ENCODE results near the gene MARCHF7.
"Not testable (repeated sequence)": the region's sequence is repeated elsewhere in the genome, so short reads cannot be mapped to it uniquely, and the experiment has no call there.

MARCHF7 gene

DNA sequence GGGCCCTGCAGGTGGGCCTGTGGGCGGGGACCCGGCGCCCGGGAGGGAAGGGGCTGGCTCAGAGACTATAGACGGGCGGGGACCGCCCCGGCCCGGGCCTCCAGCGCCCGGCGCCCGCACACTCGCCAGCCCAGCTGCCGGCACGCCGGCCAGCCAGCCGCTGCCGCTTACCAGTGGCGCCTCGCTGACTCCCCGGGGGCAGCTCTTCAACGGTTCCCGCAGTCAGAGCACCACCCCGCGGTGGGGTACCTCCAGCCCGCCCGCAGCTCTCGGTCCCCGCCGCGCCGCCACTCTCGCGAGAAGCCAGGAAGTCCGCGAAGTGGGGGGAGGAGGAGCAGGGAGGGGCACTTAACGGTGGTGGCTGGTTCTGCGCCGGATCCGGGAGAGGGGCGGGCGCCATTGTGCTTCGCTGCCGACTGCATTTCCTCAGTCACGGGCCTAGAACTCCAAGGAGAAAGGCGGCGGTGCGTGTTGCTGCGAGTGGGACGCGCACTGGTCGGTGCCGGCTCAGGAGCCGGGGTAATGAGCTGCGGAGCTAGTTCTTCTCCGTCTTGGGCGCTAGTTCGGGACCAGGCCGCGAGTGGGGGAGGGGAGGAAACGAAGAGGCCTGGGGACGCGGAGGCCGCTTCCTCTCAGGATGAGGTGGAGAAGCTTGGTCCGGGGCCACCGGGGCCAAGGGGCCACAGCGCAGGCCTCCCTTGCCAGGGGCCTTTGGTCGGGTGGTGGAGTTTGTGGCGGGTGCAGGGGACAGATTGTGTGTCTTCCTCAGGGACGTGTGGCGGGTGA is at the start of gene MARCHF7:
TSS of gene MARCHF7 (plus strand) at position 364 of the 786 bp plus-strand sequence. CDS start 16,517 bp downstream, outside the sequence.
- peak; percentile 96 for DNase-seq

GRCh38 chr2:159667423-159667822 is 44.9 kb upstream of the MARCHF7 start:
- not testable (repeated sequence) for DNase-seq

- DNase-seq, result no peak
These were observed 41.3 kb upstream of the MARCHF7 start for GRCh38 chr2:159671047-159671446.

GRCh38 chr2:159677654-159678053 is 34.7 kb upstream of the MARCHF7 start:
- DNase-seq, result peak; percentile 50

DNA sequence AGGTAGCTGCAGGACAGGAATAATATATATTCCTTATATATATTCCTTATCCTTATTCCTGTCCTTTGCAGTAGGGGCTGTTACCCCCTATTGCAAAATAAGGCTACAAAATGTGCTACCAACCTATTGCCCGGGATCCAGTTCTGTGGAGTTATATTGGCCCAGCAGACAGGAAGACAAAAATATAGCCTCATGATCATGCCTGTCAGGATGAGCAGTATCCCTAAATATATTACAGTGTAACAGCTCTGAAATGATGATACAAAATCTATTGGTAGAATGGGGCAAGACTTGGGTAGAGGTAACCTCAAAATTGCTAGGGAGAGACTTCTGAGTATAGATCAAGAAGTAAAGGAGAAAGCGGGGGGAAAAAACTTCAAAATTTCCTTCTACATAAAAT is 31.6 kb upstream of the MARCHF7 start:
- DNase-seq, result no peak

DNA sequence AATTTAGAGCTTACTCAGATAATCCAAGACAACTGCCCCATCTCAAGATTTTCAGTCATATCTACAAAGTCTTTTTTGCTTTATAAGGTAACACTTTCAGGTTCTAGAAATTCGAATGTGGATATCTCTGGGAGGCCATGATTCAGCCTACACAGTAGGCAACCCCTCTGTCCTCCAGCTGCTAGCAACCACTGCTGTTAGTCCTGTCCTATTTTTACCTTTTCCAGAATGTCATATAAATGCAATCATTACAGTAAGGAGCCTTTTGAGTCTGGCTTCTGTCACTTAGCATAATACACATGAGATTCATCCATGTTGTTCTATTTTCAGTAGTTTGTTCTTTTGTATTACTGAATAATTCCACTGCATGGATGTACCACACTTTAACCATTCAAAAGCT is 28.5 kb upstream of the MARCHF7 start:
- no peak for DNase-seq

DNA sequence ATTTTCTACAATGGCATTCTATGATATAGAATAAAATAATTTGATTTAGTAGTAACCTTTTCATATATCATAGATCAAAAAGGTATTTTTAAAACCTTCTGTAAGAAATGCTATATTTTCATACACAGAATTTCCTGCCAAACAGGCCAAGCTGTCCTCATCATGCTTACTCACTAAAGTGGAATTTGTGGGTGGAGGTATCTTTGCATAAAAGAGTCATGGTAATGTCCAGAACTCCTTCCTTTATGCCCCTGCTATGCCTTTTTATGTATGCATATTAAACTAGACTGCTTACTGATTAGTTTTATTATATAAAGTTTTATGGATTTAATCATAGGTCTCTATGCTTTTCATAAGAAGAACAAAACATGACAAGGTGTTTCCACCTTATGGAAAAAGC is 27.5 kb upstream of the MARCHF7 start:
- DNase-seq, result no peak

DNA sequence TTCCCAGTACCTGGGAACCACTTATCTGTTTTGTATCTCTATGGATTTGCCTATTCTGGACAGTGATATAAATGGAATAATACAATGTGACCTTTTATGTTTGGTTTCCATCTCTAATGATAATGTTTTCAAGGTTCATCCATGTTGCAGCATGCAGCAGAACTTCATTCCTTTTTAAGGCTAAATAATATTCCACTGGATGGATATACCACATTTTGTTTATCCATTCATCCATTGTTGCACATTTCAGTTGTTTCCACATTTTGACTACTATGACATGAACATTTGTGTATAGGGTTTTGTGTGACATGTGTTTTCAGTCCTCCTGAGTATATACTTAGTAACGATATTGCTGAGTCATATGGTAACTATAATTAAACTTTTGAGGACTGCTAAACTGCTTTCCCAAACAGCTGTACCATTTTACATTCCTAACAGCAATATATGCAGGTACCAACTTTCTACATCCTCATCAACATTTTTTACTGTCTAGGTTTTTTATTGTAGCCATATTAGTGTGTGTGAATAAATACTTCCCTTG is 17.7 kb upstream of the MARCHF7 start:
- DNase-seq, result no peak

GRCh38 chr2:159695795-159696448 is 16.4 kb upstream of the MARCHF7 start:
- peak; percentile 38 for DNase-seq

DNA sequence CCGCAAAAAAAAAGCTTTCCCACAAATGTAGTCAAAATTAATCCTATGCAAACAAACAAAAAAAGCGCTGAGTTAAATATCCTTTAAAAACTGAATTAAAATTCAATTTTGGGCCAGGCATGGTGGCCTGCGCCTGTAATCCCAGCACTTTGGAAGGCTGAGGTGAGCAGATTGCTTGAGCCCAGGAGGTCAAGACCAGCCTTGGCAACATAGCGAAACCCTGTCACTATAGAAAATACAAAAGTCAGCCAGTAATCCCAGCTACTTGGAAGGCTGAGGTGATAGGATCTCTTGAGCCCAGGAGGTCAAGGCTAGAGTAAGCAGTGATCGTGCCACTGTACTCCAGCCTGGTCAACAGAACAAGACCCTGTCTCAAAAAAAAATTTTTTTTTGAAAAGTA is 8.8 kb upstream of the MARCHF7 start:
- DNase-seq, result no peak

GRCh38 chr2:159706385-159706980 is 5.8 kb upstream of the MARCHF7 start:
- DNase-seq, result peak; percentile 55

DNA sequence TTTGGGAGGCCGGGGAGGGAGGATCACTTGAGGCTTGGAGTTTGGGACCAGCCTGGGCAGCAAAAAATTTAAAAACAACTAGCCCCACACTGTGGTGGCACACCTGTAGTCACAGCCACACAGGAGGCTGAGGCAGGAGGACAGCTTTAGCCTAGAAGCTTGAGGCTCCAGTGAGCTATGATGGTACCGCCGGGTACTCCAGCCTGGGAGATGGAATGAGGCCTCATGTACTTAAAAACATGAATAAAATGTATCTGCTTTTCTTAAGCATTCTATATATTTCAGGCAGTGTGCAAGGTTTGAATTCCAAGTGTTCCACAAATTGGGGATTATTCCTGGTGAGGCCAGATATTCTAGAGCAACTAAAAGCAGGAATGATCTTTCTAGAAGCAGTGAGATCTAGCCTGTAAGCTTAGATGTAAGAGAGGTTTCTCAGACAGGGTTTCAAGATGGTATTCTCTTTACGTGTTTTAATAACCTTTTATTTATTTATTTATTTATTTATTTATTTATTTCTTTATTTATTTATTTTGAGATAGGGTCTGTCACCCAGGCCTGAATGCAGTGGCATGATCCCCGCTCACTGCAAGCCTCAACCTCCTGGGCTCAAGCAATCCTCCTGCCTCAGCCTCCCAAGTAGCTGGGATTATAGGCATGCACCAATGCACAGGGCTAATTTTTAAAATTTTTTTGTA is 4.1 kb upstream of the MARCHF7 start:
- no peak for DNase-seq

DNA sequence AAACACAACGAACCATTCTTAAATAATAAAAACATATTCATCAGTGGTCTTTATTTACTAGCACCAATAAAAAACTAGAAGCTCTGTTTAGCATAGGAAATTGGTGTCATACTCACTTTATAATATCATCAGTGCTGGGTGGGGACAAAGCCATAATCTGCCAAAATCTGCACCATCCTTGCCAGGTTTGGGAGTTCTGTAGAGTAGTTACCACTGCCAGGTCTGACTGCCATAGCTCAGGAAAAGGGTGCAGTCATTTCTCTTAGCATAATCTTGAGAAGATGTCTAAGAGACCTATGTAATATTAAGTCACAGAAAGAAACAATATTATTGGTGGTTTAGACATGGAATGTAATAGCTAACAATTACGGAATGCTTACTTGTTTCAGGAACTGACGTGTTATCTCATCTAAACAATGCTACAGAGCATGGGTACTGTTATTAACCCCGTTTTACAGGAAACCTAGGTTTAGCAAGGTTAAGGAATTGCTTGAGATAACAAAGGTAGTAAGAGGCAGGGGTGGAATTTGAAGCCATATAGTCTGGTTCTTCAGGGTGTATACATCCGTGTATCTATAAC is 1.6 kb upstream of the MARCHF7 start:
- peak; percentile 55 for DNase-seq

GRCh38 chr2:159711562-159712142 is 654 bp upstream of the MARCHF7 start:
- DNase-seq, result no peak

DNA sequence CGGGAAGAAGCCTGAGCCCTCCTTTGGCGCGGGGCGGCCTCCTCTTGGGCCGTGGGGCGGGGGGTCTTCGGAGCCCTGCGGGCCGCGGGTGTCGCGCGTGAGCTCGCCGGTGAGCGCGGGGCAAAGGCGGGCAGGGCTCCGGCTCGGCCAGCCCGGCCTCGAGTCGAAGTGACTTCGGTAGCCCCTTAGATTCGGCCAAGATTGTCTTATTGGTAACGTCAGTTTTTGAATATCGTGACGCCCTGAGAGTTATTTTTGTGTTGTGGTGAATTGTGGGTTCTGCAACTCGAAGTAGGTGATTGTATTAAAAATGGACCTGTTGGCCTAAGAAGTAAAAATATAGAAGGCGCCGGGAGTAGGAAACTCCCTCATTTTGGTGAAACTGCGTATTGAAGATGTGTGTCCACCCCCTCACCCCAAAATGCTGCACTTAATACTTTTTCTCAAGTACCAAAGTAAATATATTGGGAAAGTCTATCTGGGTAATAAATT is 669 bp downstream of the MARCHF7 start:
- DNase-seq, result peak; percentile 52

- DNase-seq, result peak; percentile 70
These were observed 1.4 kb downstream of the MARCHF7 start for GRCh38 chr2:159713631-159714246.

DNA sequence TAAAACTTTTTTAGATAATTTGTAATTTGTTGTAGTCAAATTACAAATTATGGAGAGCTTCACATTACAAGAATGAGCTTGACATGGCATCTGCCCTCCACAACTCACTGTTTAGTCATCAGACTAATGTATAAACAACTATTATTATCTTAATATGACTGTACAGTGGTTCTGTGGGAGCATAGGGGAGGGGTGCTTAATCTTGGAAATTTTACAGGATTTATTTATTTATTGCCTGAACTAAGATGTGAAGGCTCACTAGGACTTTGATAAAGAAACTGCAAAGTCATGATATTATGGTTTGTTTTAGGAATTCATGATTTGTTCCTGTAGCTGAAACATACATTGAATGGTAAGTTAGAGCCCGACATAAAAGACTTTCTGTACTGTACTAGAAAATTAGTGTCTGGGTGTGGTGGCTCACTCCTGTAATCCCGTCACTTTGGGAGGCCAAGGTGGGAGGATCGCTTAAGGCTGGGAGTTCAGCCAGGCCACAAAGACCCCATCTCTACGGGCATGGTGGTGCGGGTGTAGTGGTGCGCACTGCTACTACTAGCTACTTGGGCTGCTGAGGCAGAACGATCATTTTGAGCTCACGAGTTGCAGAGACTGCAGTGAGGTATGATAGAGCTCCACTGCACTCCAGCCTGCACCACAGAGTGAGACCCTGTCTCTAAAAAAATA is 2.1 kb downstream of the MARCHF7 start:
- DNase-seq, result peak; percentile 29

- DNase-seq, result no peak
These were observed 3.1 kb downstream of the MARCHF7 start for GRCh38 chr2:159715451-159715850.

GRCh38 chr2:159716409-159716808 is 4.1 kb downstream of the MARCHF7 start:
- DNase-seq, result not testable (repeated sequence)

DNA sequence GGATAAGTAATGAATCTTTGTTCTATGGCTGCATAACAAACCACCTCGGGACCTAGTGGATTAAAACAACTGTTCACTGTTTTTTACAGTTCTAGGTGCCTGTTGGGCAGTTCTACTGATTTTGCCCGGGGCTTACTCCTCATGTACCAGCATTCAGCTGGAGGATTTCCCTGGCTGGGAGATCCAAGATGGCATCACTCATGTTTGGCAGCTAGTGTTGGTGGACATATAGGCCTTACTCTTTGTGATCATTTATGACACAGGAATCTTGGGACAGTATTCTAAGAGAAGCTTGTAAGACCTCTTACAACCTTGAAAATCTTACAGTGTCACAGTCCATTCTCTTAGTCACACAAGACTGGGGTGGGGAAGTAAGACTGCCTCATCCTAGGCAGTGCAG is 4.6 kb downstream of the MARCHF7 start:
- no peak for DNase-seq

- DNase-seq, result no peak
These were observed 8.4 kb downstream of the MARCHF7 start for GRCh38 chr2:159720676-159721075.
